ENCODE data around the gene SSBP3. TPM values are rescaled to one million over a fixed set of nuclear protein-coding genes. Genes with fewer than 3 reads are reported as not detected.

Gene SSBP3
- total and polyA plus RNA-seq, 2 experiments from 2014 or later: 6.2 to 19.9 TPM

DNA sequence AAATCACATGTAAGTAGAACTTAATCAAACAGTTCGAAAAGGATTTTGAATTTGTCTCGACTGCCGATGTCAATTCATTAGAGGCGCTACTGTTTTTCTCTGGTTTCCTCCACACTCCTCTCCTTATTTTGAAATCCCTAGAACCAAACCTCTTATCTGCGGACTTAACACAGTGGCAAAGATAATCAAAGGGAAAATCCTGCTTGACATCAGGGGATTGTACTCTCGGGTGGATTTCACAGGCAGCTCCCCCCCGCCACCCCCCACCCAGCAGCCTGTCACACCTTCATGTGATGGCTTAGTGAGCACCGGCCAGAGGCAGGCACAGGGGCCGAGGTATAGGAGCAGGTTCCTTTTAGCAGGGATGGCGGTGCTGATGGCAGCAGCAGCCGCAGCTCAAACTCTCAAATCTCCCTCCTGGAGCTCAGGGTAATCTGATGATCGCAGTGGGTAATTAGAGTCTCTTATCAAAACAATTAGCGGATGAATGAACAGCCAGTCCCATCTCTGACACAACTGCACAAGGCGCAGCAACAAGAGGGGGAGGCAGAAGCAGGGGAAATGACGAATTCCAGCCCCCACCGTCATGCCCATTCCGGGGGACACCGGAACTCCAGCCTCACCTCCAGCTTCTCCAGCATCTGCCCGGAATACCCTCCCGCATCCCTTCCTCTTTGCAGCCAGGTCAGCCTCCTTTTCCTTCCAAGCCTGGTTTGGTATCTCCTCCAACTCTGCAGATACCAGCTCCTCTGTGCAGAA, 80.3 kb downstream of the SSBP3 start:
- 96 to 97% methylated on average over 20 of the region's 20 CpGs for WGBS, 2 experiments (ENCODE audit: low coverage in 1 of 2, low lambda C conversion rate in 2 of 2, missing lambda C conversion rate in 2 of 2)
- Histone ChIP-seq H3K4me2 (ENCODE audit: unreplicated experiment) (no peak overlapping the region), H3F3A (ENCODE audit: insufficient read depth) (no peaks in the 10 kb centered on the region), H3K4me3 (no peak overlapping the region), H3K9me3 (ENCODE audit: low read depth) (no peaks in the 10 kb centered on the region), H3K9me2 (ENCODE audit: insufficient read depth) (no peaks in the 10 kb centered on the region), H3K27ac (no peak overlapping the region), H2AFZ (no peak overlapping the region), H4K20me1 (ENCODE audit: insufficient read depth) (no peaks in the 10 kb centered on the region; the same call in 1 of the 2 replicates), H3K27me3 (replicated peaks; ENCODE audit: insufficient read depth) (no peaks in the 10 kb centered on the region), H3K4me1 (ENCODE audit: insufficient read depth) (peaks cover 30% of the 10 kb centered on the region), H3K79me2 (ENCODE audit: insufficient read depth) (peaks cover 97% of the 10 kb centered on the region), H3K9ac (no peak overlapping the region), H3K36me3 (ENCODE audit: low read depth) (no peaks in the 10 kb centered on the region)
- in situ Hi-C loops (cut with MboI): no loop called here
- DNase-seq: no peak
- TF ChIP-seq EZH2phosphoT487 (IDR thresholded peaks at IDR 0.05; ENCODE audit: insufficient read depth, low read depth) (no peak), EZH2 (IDR thresholded peaks at IDR 0.05; ENCODE audit: insufficient read depth, poor library complexity, severe bottlenecking) (no peak)

DNA sequence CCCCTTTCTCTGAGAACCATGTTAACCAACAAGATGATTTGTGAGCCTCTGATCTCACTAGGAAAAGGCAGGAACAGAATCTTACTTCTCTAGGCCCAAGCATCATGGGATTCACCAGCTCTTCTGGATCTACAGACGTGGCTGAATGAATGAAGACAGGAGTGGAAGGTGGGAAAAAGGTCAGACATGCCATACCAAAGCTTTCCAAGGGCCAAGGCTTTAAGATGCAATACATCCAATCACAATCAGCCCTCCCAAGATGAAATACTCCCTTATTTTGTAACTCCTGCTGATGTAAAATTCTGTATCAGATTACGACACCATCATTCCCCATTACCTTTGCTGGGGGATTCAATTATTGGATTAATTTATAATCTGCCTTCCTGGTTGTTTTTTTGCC, 80.9 kb downstream of the SSBP3 start:
- Histone ChIP-seq H3K9ac (no peak overlapping the region), H3F3A (ENCODE audit: insufficient read depth) (no peaks in the 10 kb centered on the region), H3K4me3 (no peak overlapping the region), H3K4me2 (ENCODE audit: unreplicated experiment) (no peak overlapping the region), H3K27ac (no peak overlapping the region), H3K9me2 (ENCODE audit: insufficient read depth) (no peaks in the 10 kb centered on the region), H3K27me3 (replicated peaks; ENCODE audit: insufficient read depth) (no peaks in the 10 kb centered on the region), H3K79me2 (ENCODE audit: insufficient read depth) (peaks cover 97% of the 10 kb centered on the region), H2AFZ (no peak overlapping the region), H3K36me3 (ENCODE audit: low read depth) (no peaks in the 10 kb centered on the region), H3K4me1 (ENCODE audit: insufficient read depth) (peaks cover 29% of the 10 kb centered on the region), H4K20me1 (ENCODE audit: insufficient read depth) (no peaks in the 10 kb centered on the region; the same call in 1 of the 2 replicates), H3K9me3 (ENCODE audit: low read depth) (no peaks in the 10 kb centered on the region)
- in situ Hi-C loops (cut with MboI): no loop called here
- no peak for TF ChIP-seq EZH2phosphoT487 (IDR thresholded peaks at IDR 0.05; ENCODE audit: insufficient read depth, low read depth)
- TF ChIP-seq EZH2 (IDR thresholded peaks at IDR 0.05; ENCODE audit: insufficient read depth, poor library complexity, severe bottlenecking): no peak
- 85 to 90% methylated on average over 2 of the region's 2 CpGs for WGBS, 2 experiments (ENCODE audit: low coverage in 1 of 2, low lambda C conversion rate in 2 of 2, missing lambda C conversion rate in 2 of 2)
- no peak for DNase-seq

DNA sequence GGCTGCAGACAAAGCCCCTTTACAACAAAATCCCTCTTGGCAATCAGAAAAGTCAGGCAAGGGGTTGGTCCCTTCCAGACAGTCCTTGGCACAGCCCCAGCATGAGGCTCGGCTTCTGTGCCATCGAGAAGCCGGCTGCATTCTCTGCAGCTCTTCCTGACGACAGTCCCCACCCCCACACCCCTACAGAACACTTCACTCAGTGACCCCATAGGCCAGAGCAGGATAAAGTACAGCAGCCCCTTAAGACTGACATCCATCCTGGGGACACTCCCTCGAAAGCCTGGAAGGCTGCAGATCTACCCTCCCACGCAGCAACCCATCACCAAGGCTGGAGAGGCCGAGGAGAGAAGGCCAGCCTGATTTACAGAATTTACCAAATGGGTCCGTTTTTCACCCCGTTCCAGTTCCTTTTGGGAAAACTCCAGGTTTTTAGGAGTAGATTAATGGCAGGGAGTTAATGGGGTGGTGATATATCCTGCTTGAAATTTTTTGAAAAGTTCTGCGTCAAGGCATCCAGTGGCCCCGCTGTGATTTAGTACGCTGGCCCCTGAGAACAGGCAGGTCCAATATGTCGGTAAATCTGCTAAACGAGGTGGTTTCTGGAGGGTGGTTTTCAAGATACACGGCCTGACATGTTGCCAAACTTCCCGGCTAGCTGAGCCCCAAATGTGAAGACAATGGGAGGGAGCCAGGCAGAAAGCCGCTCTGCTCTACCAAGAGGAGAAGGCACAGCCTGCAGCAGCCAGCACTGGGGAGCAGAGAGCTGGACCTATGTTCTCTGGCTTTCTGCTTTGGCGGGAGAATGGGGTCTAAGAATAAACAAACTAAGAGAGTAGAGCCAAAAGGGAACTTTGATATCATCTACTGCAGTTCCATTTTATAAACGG, 81.7 kb downstream of the SSBP3 start:
- Histone ChIP-seq H3K79me2 (ENCODE audit: insufficient read depth) (peaks cover 97% of the 10 kb centered on the region), H2AFZ (0 out of 2 replicates have a peak overlapping the region, but pooled peaks have one; percentile 34), H3K9me2 (ENCODE audit: insufficient read depth) (no peaks in the 10 kb centered on the region), H3K36me3 (ENCODE audit: low read depth) (no peaks in the 10 kb centered on the region), H3K27ac (no peak overlapping the region), H3K27me3 (replicated peaks; ENCODE audit: insufficient read depth) (no peaks in the 10 kb centered on the region), H3K4me1 (ENCODE audit: insufficient read depth) (peaks cover 29% of the 10 kb centered on the region), H3K4me2 (ENCODE audit: unreplicated experiment) (no peak overlapping the region), H3F3A (ENCODE audit: insufficient read depth) (no peaks in the 10 kb centered on the region), H3K9ac (peak overlapping the region; percentile 5; the same call in 1 of the 2 replicates), H3K4me3 (no peak overlapping the region), H4K20me1 (ENCODE audit: insufficient read depth) (no peaks in the 10 kb centered on the region; the same call in 1 of the 2 replicates), H3K9me3 (ENCODE audit: low read depth) (no peaks in the 10 kb centered on the region)
- DNase-seq: peak; percentile 56
- no peak for TF ChIP-seq EZH2 (IDR thresholded peaks at IDR 0.05; ENCODE audit: insufficient read depth, poor library complexity, severe bottlenecking)
- TF ChIP-seq EZH2phosphoT487 (IDR thresholded peaks at IDR 0.05; ENCODE audit: insufficient read depth, low read depth): no peak
- 31 to 39% methylated on average over 19 of the region's 19 CpGs for WGBS, 2 experiments (ENCODE audit: low coverage in 1 of 2, low lambda C conversion rate in 2 of 2, missing lambda C conversion rate in 2 of 2)
- in situ Hi-C loops (cut with MboI): no loop called here

DNA sequence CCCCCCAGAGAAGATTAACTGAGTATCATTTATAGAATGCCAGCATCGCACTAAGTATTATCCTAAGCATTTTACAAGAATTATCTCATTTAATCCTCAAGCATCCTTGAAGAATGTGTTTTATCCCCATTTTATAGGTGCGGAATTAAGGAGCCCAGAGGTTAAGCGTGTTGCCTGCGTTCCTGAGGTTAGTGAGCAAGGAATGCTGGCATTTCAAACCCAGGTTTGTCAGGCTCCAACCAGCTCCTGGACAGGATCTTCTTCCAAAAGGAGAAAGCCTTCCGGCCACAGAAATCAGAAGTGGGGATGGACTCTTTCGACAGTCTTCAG, 82.3 kb downstream of the SSBP3 start:
- TF ChIP-seq EZH2phosphoT487 (IDR thresholded peaks at IDR 0.05; ENCODE audit: insufficient read depth, low read depth) (no peak), EZH2 (IDR thresholded peaks at IDR 0.05; ENCODE audit: insufficient read depth, poor library complexity, severe bottlenecking) (no peak)
- H3K4me1 ChIP-seq (ENCODE audit: insufficient read depth): peaks cover 29% of the 10 kb centered on the region
- H3F3A ChIP-seq (ENCODE audit: insufficient read depth): no peaks in the 10 kb centered on the region
- H3K79me2 ChIP-seq (ENCODE audit: insufficient read depth): peaks cover 97% of the 10 kb centered on the region
- H3K4me3 ChIP-seq: no peak overlapping the region
- H3K36me3 ChIP-seq (ENCODE audit: low read depth): no peaks in the 10 kb centered on the region
- H2AFZ ChIP-seq: no peak overlapping the region
- H4K20me1 ChIP-seq (ENCODE audit: insufficient read depth): no peaks in the 10 kb centered on the region; the same call in 1 of the 2 replicates
- H3K9me3 ChIP-seq (ENCODE audit: low read depth): no peaks in the 10 kb centered on the region
- DNase-seq: no peak
- H3K9ac ChIP-seq: peak overlapping the region; percentile 5; the same call in 1 of the 2 replicates
- in situ Hi-C loops (cut with MboI): no loop called here
- H3K27me3 ChIP-seq (replicated peaks; ENCODE audit: insufficient read depth): no peaks in the 10 kb centered on the region
- H3K9me2 ChIP-seq (ENCODE audit: insufficient read depth): no peaks in the 10 kb centered on the region
- 87% methylated on average over 6 of the region's 6 CpGs for WGBS, 2 experiments (ENCODE audit: low coverage in 1 of 2, low lambda C conversion rate in 2 of 2, missing lambda C conversion rate in 2 of 2)
- H3K27ac ChIP-seq: no peak overlapping the region
- H3K4me2 ChIP-seq (ENCODE audit: unreplicated experiment): no peak overlapping the region
